Endothelial cell of umbilical vein (primary cell): ENCODE measurements around the gene USP7. TPM values are rescaled to one million over a fixed set of nuclear protein-coding genes. Genes with fewer than 3 reads are reported as not detected.

Experiments used
- BruUV-seq: library from RNA; stranded (reverse); fragments of 400-500 nt; replicated peaks from 2 replicates; lab custom pipeline; 2021; lab: Mats Ljungman, UMichigan
- CTCF ChIA-PET: fragments of 300-600, 350-600 bp; sonication (Branson Sonifier 250); formaldehyde crosslinking; loops from one replicate; lab custom pipeline; 2021; ENCODE audit warnings: antibody characterized with exemption, inconsistent platforms; lab: Charles Lee
- POLR2A ChIA-PET: fragments of 300-600, 350-600 bp; sonication (Branson Sonifier 250); formaldehyde crosslinking; loops from one replicate; lab custom pipeline; 2021; ENCODE audit warnings: antibody characterized with exemption, inconsistent platforms; lab: Charles Lee
- DNase-seq: peaks from one replicate; pipeline ENCODE4 v3.0.0-alpha.2; 2011; ENCODE audit warnings: low read depth, low spot score
- FAIRE-seq: peaks from 2 replicates; lab custom pipeline; 2011; peaks lifted over from hg19 to GRCh38; lab: Jason Lieb, UNC
- H2AFZ ChIP-seq: 2 replicates; pipeline ENCODE4 v1.6.0; 2012; ENCODE audit warnings: low read depth, low read length, control low read depth, inconsistent platforms
- H3K27ac ChIP-seq: 2 replicates; pipeline ENCODE4 v1.5.1; 2011; ENCODE audit warnings: low read depth, mild to moderate bottlenecking, control low read depth, low read length, moderate library complexity; ENCODE audit not compliant: insufficient read depth
- H3K27me3 ChIP-seq, 2 experiments: 2 replicates each; pipeline versions ENCODE4 v1.6.0 to v1.6.1; 2011; ENCODE audit warnings: low read length in 2 of 2, mixed read lengths in 1 of 2; ENCODE audit not compliant: control insufficient read depth in 2 of 2, insufficient read depth in 2 of 2
- H3K36me3 ChIP-seq, 2 experiments: 2 replicates in 1 of 2; 3 replicates in 1 of 2; pipeline ENCODE4 v1.5.1; 2011; ENCODE audit warnings: low read length in 2 of 2, mild to moderate bottlenecking in 1 of 2, moderate library complexity in 1 of 2; ENCODE audit not compliant: control insufficient read depth in 2 of 2, insufficient read depth in 2 of 2; ENCODE audit errors: extremely low read depth in 1 of 2
- H3K4me1 ChIP-seq: 3 replicates; pipeline ENCODE4 v1.5.1; 2011; ENCODE audit warnings: mild to moderate bottlenecking, low read length; ENCODE audit not compliant: control insufficient read depth, insufficient read depth; ENCODE audit errors: extremely low read depth
- H3K4me2 ChIP-seq: 2 replicates; pipeline ENCODE4 v1.6.1; 2011; ENCODE audit warnings: low read length, control low read depth, mixed read lengths; ENCODE audit not compliant: insufficient read depth
- H3K4me3 ChIP-seq, 3 experiments: fragments of 200-600 bp in 1 of 3; sonication (generic), shearing (Covaris generic) in 1 of 3; replicated peaks in 1 of 3; 2 replicates each; pipeline ENCODE4 v1.5.1; 2011 to 2016; ENCODE audit warnings: control low read depth in 3 of 3, low read length in 3 of 3, mild to moderate bottlenecking in 2 of 3, inconsistent platforms in 1 of 3, low read depth in 1 of 3, moderate library complexity in 1 of 3; ENCODE audit not compliant: insufficient read depth in 1 of 3
- H3K79me2 ChIP-seq: 2 replicates; pipeline ENCODE4 v1.6.0; 2012; ENCODE audit warnings: low read length, inconsistent platforms; ENCODE audit not compliant: control insufficient read depth, insufficient read depth
- H3K9ac ChIP-seq: replicated peaks from 2 replicates; pipeline ENCODE3; 2011; ENCODE audit warnings: low read length, control low read depth; ENCODE audit not compliant: insufficient read depth; ENCODE audit errors: extremely low read depth
- H3K9me1 ChIP-seq: replicated peaks from 3 replicates; pipeline ENCODE4 v1.6.0; 2011; ENCODE audit warnings: mild to moderate bottlenecking, low read length; ENCODE audit not compliant: control insufficient read depth, insufficient read depth; ENCODE audit errors: extremely low read depth
- H3K9me3 ChIP-seq: replicated peaks from 2 replicates; pipeline ENCODE4 v1.5.1; 2012; ENCODE audit warnings: low read length, inconsistent platforms; ENCODE audit not compliant: control insufficient read depth, insufficient read depth
- H4K20me1 ChIP-seq: replicated peaks from 2 replicates; pipeline ENCODE3; 2011; ENCODE audit warnings: mild to moderate bottlenecking, low read length; ENCODE audit not compliant: control insufficient read depth, insufficient read depth; ENCODE audit errors: extremely low read depth
- CTCF ChIP-seq, 2 donors: IDR thresholded peaks; 1 replicate in 1 of 2; 2 replicates in 1 of 2; pipeline ENCODE4 v1.5.1; 2011; ENCODE audit warnings: low read length in 2 of 2, mild to moderate bottlenecking in 2 of 2, moderate library complexity in 2 of 2, control low read depth in 1 of 2, inconsistent platforms in 1 of 2, low read depth in 1 of 2; ENCODE audit not compliant: insufficient read depth in 1 of 2; ENCODE audit errors: extremely low read depth in 1 of 2
- POLR2A ChIP-seq: IDR thresholded peaks from 2 replicates; pipeline ENCODE4 v1.6.1; 2012; ENCODE audit warnings: low read depth, mild to moderate bottlenecking, control low read depth, low read length
- POLR2AphosphoS5 ChIP-seq: IDR thresholded peaks from 2 replicates; pipeline ENCODE4 v1.6.1; 2012; ENCODE audit warnings: low read depth, mild to moderate bottlenecking, control low read depth, low read length, moderate library complexity; ENCODE audit not compliant: insufficient read depth
- dilution Hi-C: fragments of 300-500 bp; cut with MboI; formaldehyde crosslinking; loops from one replicate; pipeline ENCODE4 v1.15.0; 2019; ENCODE audit warnings: low sequenced_read_pairs; ENCODE audit not compliant: extremely low pct_ligation_motif_present
- intact Hi-C: fragments of 100-400 bp; cut with micrococcal nuclease; formaldehyde crosslinking; loops from one replicate; pipeline ENCODE4 v1.10.0; 2022
- polyA plus RNA-seq, 4 experiments: library from polyadenylated mRNA; depleted of rRNA in 3 of 4; stranded (reverse) in 3 of 4; unstranded in 1 of 4; fragments of >200 nt; gene quantifications; 2 replicates each; pipeline versions ENCODE4 v1.2.1 to v1.2.3, GENCODE V29; 2011 to 2012; ENCODE audit warnings: missing spikeins in 1 of 4
- total RNA-seq: library from RNA; stranded (reverse); gene quantifications from 2 replicates; pipeline ENCODE4 v1.2.3, GENCODE V29; 2021

USP7 gene
- total and polyA plus RNA-seq, 2 donors (not counting 3 experiments of a cell fraction or from before 2014, with no cell fraction given): 17.7 to 130 TPM

- Histone ChIP-seq H3K4me2 (no peak overlapping the region), H3K79me2 (peaks cover 58% of the 10 kb centered on the region), H3K36me3 (no peaks in the 10 kb centered on the region), H3K9me3 (no peaks in the 10 kb centered on the region), H2AFZ (no peak overlapping the region), H3K4me3 (no peak overlapping the region), H3K9me1 (no peaks in the 10 kb centered on the region), H4K20me1 (no peaks in the 10 kb centered on the region), H3K9ac (no peak overlapping the region), H3K27ac (no peak overlapping the region), H3K27me3 (no peaks in the 10 kb centered on the region), H3K4me1 (peaks cover 13% of the 10 kb centered on the region)
- no peak for DNase-seq
- ChIA-PET CTCF (interaction anchor here (3.4 kb wide), 1 partner anchor 17 kb away, joined by 20 read pairs; no protein-coding TSS in a partner anchor), POLR2A (no interaction called here)
- BruUV-seq: no TSS peak
- no peak for FAIRE-seq
- intact Hi-C loops (no loop called here), dilution Hi-C loops (no loop called here)
- no peak for TF ChIP-seq CTCF (IDR thresholded peaks at IDR 0.05; ENCODE audit: extremely low read depth in 1 of 2, insufficient read depth in 1 of 2, low read depth in 1 of 2, low read length in 2 of 2)
These were observed 99.9 kb downstream of the USP7 start for GRCh38 chr16:8863594-8864424.

DNA sequence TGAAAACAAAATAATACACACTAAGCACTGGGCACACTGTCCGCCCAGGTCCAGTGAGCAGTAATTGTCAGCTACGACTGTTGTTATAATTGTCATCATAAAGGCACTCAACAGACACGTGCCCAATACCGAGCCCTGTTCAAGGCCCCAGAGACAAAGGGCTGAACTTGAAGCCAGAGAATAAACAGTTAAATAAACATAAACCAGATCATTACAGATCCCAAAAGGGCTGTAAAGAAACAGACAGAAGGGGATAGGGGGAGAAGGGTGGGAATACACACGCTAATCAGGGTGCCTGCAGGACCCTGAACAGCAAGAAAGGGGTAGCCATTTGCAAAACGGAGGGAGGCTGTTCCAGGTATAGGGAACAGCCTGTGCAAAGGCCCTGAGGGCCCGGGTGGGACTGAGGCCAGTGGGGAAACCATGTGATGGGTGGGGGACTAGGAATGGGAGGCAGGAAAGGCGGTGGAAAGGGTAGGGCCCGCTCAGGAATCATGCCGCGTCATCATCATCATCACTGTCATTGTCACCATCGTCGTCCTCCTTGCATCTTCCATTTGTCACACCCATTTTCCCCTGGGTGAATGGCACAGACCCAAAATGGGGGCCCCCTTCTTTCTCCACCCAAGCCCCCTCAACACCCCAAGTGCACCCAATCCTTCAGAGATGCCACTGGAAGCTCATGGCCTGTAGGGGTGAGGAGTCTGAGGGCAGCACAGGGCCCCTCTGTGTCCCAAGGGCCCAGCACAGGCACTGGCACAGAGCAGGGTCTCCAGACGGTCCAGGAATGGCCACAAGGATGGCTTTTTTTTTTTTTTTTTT is 101.2 kb downstream of the USP7 start:
- H3K36me3 ChIP-seq: no peaks in the 10 kb centered on the region
- no peak for DNase-seq
- dilution Hi-C loops (no loop called here), intact Hi-C loops (no loop called here)
- no peaks in the 10 kb centered on the region for H4K20me1 ChIP-seq
- no peak overlapping the region for H2AFZ ChIP-seq
- H3K9me3 ChIP-seq: no peaks in the 10 kb centered on the region
- CTCF ChIA-PET: interaction anchor here (3.4 kb wide), 1 partner anchor 18 kb away, joined by 20 read pairs; no protein-coding TSS in a partner anchor
- H3K79me2 ChIP-seq: peaks cover 53% of the 10 kb centered on the region
- POLR2A ChIA-PET: interaction anchor here (0.7 to 0.9 kb wide), 2 partner anchors 229 to 247 kb away, joined by 4 to 6 read pairs; partner anchors contain the start of gene HAPSTR1
- no peak overlapping the region for H3K9ac ChIP-seq
- H3K27ac ChIP-seq: no peak overlapping the region
- no TSS peak for BruUV-seq
- no peak overlapping the region for H3K4me2 ChIP-seq
- no peaks in the 10 kb centered on the region for H3K27me3 ChIP-seq
- no peak overlapping the region for H3K4me3 ChIP-seq
- no peak for TF ChIP-seq POLR2A
- peak; percentile 38 for TF ChIP-seq POLR2AphosphoS5
- FAIRE-seq: no peak
- peaks cover 13% of the 10 kb centered on the region for H3K4me1 ChIP-seq
- no peaks in the 10 kb centered on the region for H3K9me1 ChIP-seq
